IMR-90 (cell line): ENCODE results near the gene UBXN2A.

ENCODE experiments used
- CEBPB ChIP-seq: IDR thresholded peaks from 2 replicates; pipeline ENCODE4 v1.6.1; 2012; ENCODE audit warnings: low read depth, low read length, improper control_type of control experiment
- CHD1 ChIP-seq: IDR thresholded peaks from 2 replicates; pipeline ENCODE4 v1.6.1; 2012; ENCODE audit warnings: low read depth, low read length, improper control_type of control experiment
- TF ChIP-seq, protein P1 (sequence below): conservative IDR thresholded peaks from 2 replicates; pipeline ENCODE4 v1.5.1; 2012; ENCODE audit warnings: mild to moderate bottlenecking, low read depth, low read length, improper control_type of control experiment
- TF ChIP-seq, protein P2 (sequence below): fragments of 150-350 bp; IDR thresholded peaks from 2 replicates; pipeline ENCODE4 v1.6.1; 2017; ENCODE audit warnings: mild to moderate bottlenecking, antibody characterized with exemption, low read length, low read depth

DNA sequence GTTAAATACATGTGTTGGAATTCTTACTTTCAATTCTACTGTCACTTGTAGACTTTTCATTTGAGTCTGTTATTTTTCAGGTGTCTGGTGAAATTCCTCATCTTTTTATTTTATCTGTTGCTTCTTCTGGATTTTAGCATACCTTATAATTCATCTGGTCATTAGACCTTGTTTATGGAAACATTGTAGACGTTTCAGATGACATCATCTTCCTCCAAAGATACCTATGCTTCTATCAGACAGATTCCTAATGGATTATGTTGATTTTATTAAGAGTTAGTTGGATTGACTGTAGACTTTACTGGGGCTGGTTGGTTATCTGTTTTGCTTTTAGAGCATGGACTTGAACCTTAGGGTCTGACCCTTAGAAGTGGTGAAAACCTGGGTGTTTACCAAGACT, 54.3 kb downstream of the UBXN2A start:
- TF ChIP-seq, protein P1, sequence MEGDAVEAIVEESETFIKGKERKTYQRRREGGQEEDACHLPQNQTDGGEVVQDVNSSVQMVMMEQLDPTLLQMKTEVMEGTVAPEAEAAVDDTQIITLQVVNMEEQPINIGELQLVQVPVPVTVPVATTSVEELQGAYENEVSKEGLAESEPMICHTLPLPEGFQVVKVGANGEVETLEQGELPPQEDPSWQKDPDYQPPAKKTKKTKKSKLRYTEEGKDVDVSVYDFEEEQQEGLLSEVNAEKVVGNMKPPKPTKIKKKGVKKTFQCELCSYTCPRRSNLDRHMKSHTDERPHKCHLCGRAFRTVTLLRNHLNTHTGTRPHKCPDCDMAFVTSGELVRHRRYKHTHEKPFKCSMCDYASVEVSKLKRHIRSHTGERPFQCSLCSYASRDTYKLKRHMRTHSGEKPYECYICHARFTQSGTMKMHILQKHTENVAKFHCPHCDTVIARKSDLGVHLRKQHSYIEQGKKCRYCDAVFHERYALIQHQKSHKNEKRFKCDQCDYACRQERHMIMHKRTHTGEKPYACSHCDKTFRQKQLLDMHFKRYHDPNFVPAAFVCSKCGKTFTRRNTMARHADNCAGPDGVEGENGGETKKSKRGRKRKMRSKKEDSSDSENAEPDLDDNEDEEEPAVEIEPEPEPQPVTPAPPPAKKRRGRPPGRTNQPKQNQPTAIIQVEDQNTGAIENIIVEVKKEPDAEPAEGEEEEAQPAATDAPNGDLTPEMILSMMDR, result no peak
- TF ChIP-seq CHD1 (no peak), CEBPB (no peak)
- TF ChIP-seq, protein P2, sequence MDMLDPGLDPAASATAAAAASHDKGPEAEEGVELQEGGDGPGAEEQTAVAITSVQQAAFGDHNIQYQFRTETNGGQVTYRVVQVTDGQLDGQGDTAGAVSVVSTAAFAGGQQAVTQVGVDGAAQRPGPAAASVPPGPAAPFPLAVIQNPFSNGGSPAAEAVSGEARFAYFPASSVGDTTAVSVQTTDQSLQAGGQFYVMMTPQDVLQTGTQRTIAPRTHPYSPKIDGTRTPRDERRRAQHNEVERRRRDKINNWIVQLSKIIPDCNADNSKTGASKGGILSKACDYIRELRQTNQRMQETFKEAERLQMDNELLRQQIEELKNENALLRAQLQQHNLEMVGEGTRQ, result no peak
